Measurements from ENCODE around the gene KLK14.
A peak's percentile ranks its signal among the peaks of the same experiment; 100 is the strongest.

Gene KLK14

DNA sequence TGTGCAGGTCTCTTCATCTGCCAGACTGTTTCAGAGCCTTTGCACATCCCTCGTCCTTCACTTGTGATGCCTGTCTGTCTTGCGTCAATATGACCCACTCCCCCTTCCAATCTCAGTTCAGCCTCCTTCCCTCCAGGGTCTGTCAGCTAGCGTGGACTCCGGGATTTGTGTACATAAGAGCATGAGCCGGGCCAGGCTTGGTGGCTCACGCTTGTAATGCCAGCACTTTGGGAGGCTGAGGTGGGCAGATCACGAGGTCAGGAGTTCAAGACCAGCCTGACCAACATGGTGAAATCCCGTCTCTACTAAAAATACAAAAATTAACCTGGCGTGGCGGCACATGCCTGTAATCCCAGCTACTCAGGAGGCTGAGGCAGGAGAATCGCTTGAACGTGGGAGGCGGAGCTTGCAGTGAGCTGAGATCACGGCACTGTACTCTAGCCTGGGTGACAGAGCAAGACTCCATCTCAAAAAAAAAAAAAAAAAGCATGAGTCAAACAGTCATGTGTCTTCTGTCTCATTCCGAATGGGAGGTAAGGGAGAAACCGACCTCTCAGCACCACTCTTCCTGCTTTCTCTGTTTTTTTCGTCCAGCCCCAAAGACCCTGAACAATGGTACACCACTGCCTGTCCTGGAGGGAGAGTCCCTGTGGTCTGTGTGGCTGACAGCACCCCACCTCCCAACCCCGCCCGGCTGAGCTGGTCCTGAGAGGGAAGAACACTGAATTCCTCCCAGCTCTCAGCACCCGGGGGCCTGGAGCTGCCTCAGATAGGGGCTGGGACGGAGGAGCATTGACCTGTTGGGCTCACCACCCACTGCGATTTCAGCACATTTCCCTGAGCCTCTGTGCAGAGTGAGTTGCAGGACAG is 39.7 kb upstream of the KLK14 start:
- H3K27ac ChIP-seq (ENCODE audit: low read length) = peak overlapping the region; percentile 23
- H3K9me3 ChIP-seq (ENCODE audit: control insufficient read depth in 1 of 2, low read length in 2 of 2) = no peaks in the 10 kb centered on the region
- no peaks in the 10 kb centered on the region for H3K36me3 ChIP-seq (ENCODE audit: control insufficient read depth in 1 of 2, insufficient read depth in 2 of 2, low read length in 2 of 2)
- H3K27me3 ChIP-seq (ENCODE audit: low read depth, low read length) = no peaks in the 10 kb centered on the region
- H3K4me3 ChIP-seq (ENCODE audit: low read depth in 1 of 2, low read length in 2 of 2) = no peak overlapping the region
- no peaks in the 10 kb centered on the region for H3K4me1 ChIP-seq (ENCODE audit: control insufficient read depth in 1 of 2, insufficient read depth in 2 of 2, low read length in 2 of 2)

DNA sequence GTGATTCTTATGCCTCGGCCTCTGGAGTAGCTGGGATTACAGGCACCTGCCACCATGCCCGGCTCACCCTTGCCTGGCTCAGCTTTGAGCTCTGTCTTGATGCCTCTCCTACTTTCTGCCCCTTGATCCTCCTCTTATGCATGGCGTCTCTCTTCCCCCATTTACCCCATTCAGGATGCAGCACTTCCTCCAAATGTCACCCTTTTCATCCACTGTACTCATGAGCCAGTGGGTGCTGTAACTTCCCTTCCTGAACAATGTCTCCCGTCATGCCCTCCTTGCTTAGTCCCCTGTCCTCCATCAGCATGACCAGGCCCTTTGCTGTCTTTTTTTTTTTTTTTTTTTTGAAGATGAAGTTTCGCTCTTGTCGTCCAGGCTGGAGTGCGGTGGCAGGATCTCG is 38.6 kb upstream of the KLK14 start:
- no peaks in the 10 kb centered on the region for H3K4me1 ChIP-seq (ENCODE audit: control insufficient read depth in 1 of 2, insufficient read depth in 2 of 2, low read length in 2 of 2)
- H3K27me3 ChIP-seq (ENCODE audit: low read depth, low read length) = no peaks in the 10 kb centered on the region
- no peaks in the 10 kb centered on the region for H3K9me3 ChIP-seq (ENCODE audit: control insufficient read depth in 1 of 2, low read length in 2 of 2)
- H3K27ac ChIP-seq (ENCODE audit: low read length) = no peak overlapping the region
- H3K4me3 ChIP-seq (ENCODE audit: low read depth in 1 of 2, low read length in 2 of 2) = no peak overlapping the region
- H3K36me3 ChIP-seq (ENCODE audit: control insufficient read depth in 1 of 2, insufficient read depth in 2 of 2, low read length in 2 of 2) = no peaks in the 10 kb centered on the region

DNA sequence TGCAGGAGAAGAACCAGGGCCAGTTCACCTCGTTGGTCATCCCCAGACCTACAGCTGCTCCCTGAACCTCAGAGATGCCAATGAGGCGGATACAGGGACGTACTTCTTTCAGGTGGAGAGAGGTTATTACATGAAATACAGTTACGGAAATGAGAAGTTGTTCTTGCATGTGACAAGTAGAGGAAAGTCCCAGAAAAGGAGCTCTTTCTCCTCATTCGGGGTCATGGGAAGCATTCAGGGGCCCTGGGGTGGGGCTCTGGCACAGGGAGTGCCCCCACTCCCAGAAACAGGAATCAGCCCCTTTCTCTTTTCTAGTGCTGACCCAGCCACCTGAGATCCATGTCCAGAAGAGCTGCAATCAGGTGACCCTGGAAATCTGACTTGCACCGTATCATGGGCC is 37.5 kb upstream of the KLK14 start:
- Histone ChIP-seq H3K27me3 (ENCODE audit: low read depth, low read length) (no peaks in the 10 kb centered on the region), H3K9me3 (ENCODE audit: control insufficient read depth in 1 of 2, low read length in 2 of 2) (no peaks in the 10 kb centered on the region), H3K4me3 (ENCODE audit: low read depth in 1 of 2, low read length in 2 of 2) (no peak overlapping the region), H3K4me1 (ENCODE audit: control insufficient read depth in 1 of 2, insufficient read depth in 2 of 2, low read length in 2 of 2) (no peaks in the 10 kb centered on the region), H3K36me3 (ENCODE audit: control insufficient read depth in 1 of 2, insufficient read depth in 2 of 2, low read length in 2 of 2) (no peaks in the 10 kb centered on the region), H3K27ac (ENCODE audit: low read length) (no peak overlapping the region)

DNA sequence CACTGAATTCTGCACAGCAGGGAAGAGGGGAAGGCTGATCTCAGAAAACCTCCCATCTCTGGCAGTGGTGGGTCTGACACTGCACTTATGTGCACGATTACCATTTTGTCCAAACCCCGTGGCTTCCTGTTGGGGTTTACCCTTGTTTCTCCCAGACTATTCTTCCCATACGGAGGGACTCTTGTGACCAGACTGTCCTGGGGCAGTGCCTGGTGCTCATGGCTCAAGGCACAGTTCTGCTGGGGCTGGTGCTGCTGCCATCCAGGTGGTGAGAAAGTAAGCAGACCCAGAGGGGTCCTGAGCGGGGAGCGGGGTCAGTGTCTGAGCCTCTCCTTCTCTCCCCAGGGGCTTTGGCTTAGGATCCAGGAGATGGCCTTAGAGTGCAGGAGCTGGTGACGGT is 36.9 kb upstream of the KLK14 start:
- H3K4me1 ChIP-seq (ENCODE audit: control insufficient read depth in 1 of 2, insufficient read depth in 2 of 2, low read length in 2 of 2) = no peaks in the 10 kb centered on the region
- no peaks in the 10 kb centered on the region for H3K27me3 ChIP-seq (ENCODE audit: low read depth, low read length)
- H3K9me3 ChIP-seq (ENCODE audit: control insufficient read depth in 1 of 2, low read length in 2 of 2) = no peaks in the 10 kb centered on the region
- no peak overlapping the region for H3K27ac ChIP-seq (ENCODE audit: low read length)
- H3K36me3 ChIP-seq (ENCODE audit: control insufficient read depth in 1 of 2, insufficient read depth in 2 of 2, low read length in 2 of 2) = no peaks in the 10 kb centered on the region
- H3K4me3 ChIP-seq (ENCODE audit: low read depth in 1 of 2, low read length in 2 of 2) = no peak overlapping the region

DNA sequence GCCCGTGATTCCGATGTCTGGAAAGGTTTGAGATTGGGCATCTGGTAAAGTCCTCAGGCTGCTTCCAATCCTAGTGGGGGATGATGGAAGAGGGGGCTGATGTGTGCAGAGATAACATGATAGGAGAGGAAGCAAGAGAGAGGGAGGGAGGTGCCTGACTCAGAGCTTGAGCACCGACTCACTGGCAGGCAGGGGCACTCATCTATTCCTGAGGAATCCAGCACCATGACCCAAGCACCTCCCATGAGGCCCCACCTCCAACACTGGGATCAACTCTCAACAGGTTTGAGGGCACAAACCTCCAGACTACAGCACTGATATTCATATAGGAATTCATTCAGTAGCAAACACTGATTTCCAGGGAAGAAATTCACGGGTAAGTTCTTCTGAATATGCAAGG is 36.4 kb upstream of the KLK14 start:
- H3K36me3 ChIP-seq (ENCODE audit: control insufficient read depth in 1 of 2, insufficient read depth in 2 of 2, low read length in 2 of 2) = no peaks in the 10 kb centered on the region
- no peaks in the 10 kb centered on the region for H3K27me3 ChIP-seq (ENCODE audit: low read depth, low read length)
- H3K9me3 ChIP-seq (ENCODE audit: control insufficient read depth in 1 of 2, low read length in 2 of 2) = no peaks in the 10 kb centered on the region
- H3K27ac ChIP-seq (ENCODE audit: low read length) = no peak overlapping the region
- no peaks in the 10 kb centered on the region for H3K4me1 ChIP-seq (ENCODE audit: control insufficient read depth in 1 of 2, insufficient read depth in 2 of 2, low read length in 2 of 2)
- H3K4me3 ChIP-seq (ENCODE audit: low read depth in 1 of 2, low read length in 2 of 2) = no peak overlapping the region

DNA sequence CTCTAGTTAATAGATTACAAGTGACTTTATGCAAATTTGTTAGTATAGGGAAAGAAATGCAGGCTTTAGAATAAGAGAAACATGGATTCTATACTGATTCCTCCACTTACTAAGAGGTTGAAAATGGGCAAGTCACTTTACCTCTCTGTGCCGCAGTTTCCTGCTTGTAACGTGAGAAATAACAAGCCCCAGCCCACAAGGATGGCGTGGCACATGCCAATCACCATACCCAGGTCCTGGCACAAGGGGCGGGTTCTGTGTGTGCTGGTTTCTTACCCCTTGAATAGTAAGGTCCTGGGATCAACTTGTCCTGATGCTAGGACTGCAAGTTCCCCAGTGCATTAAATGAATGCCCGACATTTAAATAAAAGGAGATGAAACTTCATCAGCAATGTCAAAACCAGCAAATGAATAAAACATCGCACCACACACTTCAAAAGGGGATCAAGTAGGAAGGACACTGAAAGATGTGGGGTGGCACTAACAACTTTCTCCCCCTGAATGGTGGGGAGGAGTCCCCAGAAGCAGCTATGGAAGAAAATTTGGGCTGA is 34.1 kb upstream of the KLK14 start:
- Histone ChIP-seq H3K9me3 (ENCODE audit: control insufficient read depth in 1 of 2, low read length in 2 of 2) (no peaks in the 10 kb centered on the region), H3K4me1 (ENCODE audit: control insufficient read depth in 1 of 2, insufficient read depth in 2 of 2, low read length in 2 of 2) (no peaks in the 10 kb centered on the region), H3K36me3 (ENCODE audit: control insufficient read depth in 1 of 2, insufficient read depth in 2 of 2, low read length in 2 of 2) (no peaks in the 10 kb centered on the region), H3K27ac (ENCODE audit: low read length) (no peak overlapping the region), H3K4me3 (ENCODE audit: low read depth in 1 of 2, low read length in 2 of 2) (no peak overlapping the region), H3K27me3 (ENCODE audit: low read depth, low read length) (no peaks in the 10 kb centered on the region)

DNA sequence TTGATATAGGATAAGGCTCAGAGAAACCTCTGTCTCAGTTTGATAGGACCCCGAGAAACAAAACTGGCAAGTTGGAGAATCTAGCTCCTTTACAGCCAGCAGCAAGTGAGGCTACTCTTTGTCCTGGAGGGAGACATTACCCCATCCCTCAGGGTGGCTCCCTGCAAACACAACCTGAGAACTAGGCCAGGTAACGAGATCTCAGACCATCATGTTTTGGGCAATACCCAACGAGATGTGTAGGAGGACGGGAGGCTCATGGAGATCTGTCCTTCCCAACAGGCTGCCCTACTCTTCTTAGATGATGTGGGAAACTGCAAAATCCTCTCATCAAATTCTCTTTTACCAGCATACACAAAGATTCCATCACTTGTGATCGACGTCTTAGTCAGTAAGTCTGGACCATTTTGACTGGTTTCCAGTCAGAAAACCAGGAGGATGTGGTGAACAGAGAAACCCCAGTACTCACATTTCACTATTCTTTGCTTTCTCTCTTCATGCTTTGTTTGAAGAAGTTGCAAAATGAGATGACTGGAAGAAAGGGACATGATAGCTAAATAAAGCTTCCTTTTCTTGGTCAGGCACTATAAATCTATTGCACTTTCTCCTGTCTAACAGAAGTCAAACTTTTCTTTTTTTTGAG is 31.5 kb upstream of the KLK14 start:
- no peak overlapping the region for H3K27ac ChIP-seq (ENCODE audit: low read length)
- no peak overlapping the region for H3K4me3 ChIP-seq (ENCODE audit: low read depth in 1 of 2, low read length in 2 of 2)
- no peaks in the 10 kb centered on the region for H3K36me3 ChIP-seq (ENCODE audit: control insufficient read depth in 1 of 2, insufficient read depth in 2 of 2, low read length in 2 of 2)
- H3K9me3 ChIP-seq (ENCODE audit: control insufficient read depth in 1 of 2, low read length in 2 of 2) = no peaks in the 10 kb centered on the region
- no peaks in the 10 kb centered on the region for H3K27me3 ChIP-seq (ENCODE audit: low read depth, low read length)
- H3K4me1 ChIP-seq (ENCODE audit: control insufficient read depth in 1 of 2, insufficient read depth in 2 of 2, low read length in 2 of 2) = no peaks in the 10 kb centered on the region

DNA sequence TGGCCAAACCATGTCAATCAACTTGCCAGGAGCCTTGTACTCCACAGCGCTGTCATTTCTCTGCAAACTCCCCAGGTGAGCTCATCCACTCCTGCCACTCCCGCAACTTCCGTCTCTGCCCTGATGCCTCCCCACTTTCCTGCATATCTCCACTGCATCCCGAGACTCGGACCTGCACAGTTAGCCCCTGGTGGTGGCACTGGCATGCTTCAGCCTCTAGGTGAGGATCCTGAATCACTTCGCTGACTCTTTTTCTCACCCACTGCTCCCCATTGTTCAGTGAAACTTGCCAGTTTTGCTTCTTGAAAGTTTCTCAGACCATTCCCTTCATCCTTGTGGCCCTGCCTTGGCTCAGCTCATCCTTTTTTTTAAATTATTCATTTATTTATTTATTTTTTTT is 28.9 kb upstream of the KLK14 start:
- H3K27ac ChIP-seq (ENCODE audit: low read length) = no peak overlapping the region
- H3K9me3 ChIP-seq (ENCODE audit: control insufficient read depth in 1 of 2, low read length in 2 of 2) = no peaks in the 10 kb centered on the region
- H3K4me1 ChIP-seq (ENCODE audit: control insufficient read depth in 1 of 2, insufficient read depth in 2 of 2, low read length in 2 of 2) = peaks cover 4 to 18% of the 10 kb centered on the region in 2 donors
- no peaks in the 10 kb centered on the region for H3K27me3 ChIP-seq (ENCODE audit: low read depth, low read length)
- no peak overlapping the region for H3K4me3 ChIP-seq (ENCODE audit: low read depth in 1 of 2, low read length in 2 of 2)
- H3K36me3 ChIP-seq (ENCODE audit: control insufficient read depth in 1 of 2, insufficient read depth in 2 of 2, low read length in 2 of 2) = no peaks in the 10 kb centered on the region

DNA sequence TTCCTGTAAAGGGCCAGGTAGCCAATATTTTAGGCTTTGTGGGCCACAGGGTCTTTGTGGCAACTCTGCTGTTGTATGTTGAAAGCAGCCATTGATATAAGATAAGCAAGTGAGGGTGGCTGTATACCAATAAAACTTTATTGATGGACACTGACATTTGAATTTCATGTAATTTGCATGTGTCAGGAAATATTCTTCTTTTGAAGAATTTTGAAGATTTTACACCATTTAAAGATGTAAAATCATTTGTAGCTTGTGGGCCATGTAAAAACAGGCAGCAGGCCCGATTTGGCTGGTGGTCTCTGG is 27.9 kb upstream of the KLK14 start:
- H3K36me3 ChIP-seq (ENCODE audit: control insufficient read depth in 1 of 2, insufficient read depth in 2 of 2, low read length in 2 of 2) = no peaks in the 10 kb centered on the region
- H3K27me3 ChIP-seq (ENCODE audit: low read depth, low read length) = no peaks in the 10 kb centered on the region
- H3K4me1 ChIP-seq (ENCODE audit: control insufficient read depth in 1 of 2, insufficient read depth in 2 of 2, low read length in 2 of 2) = peaks cover 4 to 18% of the 10 kb centered on the region in 2 donors

DNA sequence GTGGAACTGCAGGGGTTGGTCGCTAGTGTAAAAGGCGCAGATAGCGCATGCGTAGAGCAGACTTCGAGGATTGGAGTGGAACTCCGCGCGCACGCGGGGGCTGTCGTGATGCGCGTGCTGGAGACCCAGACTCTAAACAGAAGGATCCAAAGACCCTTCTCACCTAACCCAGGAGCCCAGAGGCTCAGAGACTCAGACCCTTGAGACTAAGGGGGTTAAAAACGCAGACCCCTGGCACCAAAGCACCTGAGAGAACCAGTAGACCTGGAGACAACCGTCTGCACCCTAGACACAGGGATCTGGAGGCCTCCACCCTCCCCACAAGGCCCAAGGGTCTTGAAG is 26.1 kb upstream of the KLK14 start:
- Histone ChIP-seq H3K4me3 (ENCODE audit: low read depth in 1 of 2, low read length in 2 of 2) (peak overlapping the region; percentile 77 to 93), H3K27ac (ENCODE audit: low read length) (peak overlapping the region; percentile 67), H3K36me3 (ENCODE audit: control insufficient read depth in 1 of 2, insufficient read depth in 2 of 2, low read length in 2 of 2) (peaks cover 0 to 3% of the 10 kb centered on the region in 2 donors), H3K9me3 (ENCODE audit: control insufficient read depth in 1 of 2, low read length in 2 of 2) (no peaks in the 10 kb centered on the region), H3K27me3 (ENCODE audit: low read depth, low read length) (no peaks in the 10 kb centered on the region), H3K4me1 (ENCODE audit: control insufficient read depth in 1 of 2, insufficient read depth in 2 of 2, low read length in 2 of 2) (peaks cover 4 to 22% of the 10 kb centered on the region in 2 donors)

More for the DNA sequence above, 27.9 kb upstream of the KLK14 start:
- Histone ChIP-seq H3K4me3 (ENCODE audit: low read depth in 1 of 2, low read length in 2 of 2) (no peak overlapping the region), H3K27ac (ENCODE audit: low read length) (no peak overlapping the region), H3K9me3 (ENCODE audit: control insufficient read depth in 1 of 2, low read length in 2 of 2) (no peaks in the 10 kb centered on the region)

DNA sequence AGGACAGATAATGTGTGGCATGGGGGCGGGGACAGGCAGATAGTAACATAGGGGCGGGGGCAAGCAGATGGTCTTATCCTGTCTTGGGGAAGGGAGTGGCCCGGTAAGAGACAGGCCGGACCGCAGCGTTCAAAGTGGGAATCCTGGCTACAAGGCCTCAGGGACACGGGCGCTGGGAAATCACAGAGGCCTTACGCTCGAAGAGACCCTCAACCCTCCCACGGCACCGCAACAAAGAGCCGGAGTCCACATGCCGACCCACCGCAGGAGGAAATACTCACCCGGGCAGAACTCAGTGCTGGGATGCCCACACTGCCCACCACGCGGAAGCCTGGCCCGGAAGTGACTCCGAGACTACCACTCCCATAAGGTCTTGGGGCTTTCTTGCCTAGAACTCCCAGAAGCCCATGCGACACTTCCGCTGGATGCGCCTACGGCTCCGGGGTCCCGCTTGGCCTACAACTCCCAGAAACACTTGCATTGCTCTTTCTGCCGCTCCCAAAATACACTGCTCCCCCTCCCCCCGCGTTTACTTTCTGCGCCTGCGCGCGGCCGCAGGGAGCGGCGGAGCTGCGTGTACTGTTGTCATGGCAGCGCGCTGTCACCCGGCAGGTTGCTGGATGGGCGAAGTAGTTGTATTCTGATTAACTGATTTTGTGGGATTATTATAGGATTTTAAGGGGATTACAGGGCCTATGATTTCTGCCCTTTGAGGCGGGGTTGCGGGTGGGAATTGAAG is 25.5 kb upstream of the KLK14 start, which contains the start of gene CTU1:
Gene CTU1 (minus strand): TSS at position 344 of the 739 bp plus-strand sequence. CDS start 3,840 bp downstream, outside the sequence.
- Histone ChIP-seq H3K36me3 (ENCODE audit: control insufficient read depth in 1 of 2, insufficient read depth in 2 of 2, low read length in 2 of 2) (peaks cover 0 to 4% of the 10 kb centered on the region in 2 donors), H3K9me3 (ENCODE audit: control insufficient read depth in 1 of 2, low read length in 2 of 2) (no peaks in the 10 kb centered on the region), H3K27me3 (ENCODE audit: low read depth, low read length) (no peaks in the 10 kb centered on the region), H3K4me1 (ENCODE audit: control insufficient read depth in 1 of 2, insufficient read depth in 2 of 2, low read length in 2 of 2) (peaks cover 4 to 22% of the 10 kb centered on the region in 2 donors), H3K27ac (ENCODE audit: low read length) (peak within 1 kb of the TSS; percentile 80), H3K4me3 (ENCODE audit: low read depth in 1 of 2, low read length in 2 of 2) (peak within 1 kb of the TSS; percentile 77 to 93)
